ENCODE results near the gene PNPLA2. TPM values are rescaled to one million over a fixed set of nuclear protein-coding genes. Genes with fewer than 3 reads are reported as not detected.

PNPLA2 gene
- total RNA-seq, 1 experiment from 2014 or later = 93.6 TPM

DNA sequence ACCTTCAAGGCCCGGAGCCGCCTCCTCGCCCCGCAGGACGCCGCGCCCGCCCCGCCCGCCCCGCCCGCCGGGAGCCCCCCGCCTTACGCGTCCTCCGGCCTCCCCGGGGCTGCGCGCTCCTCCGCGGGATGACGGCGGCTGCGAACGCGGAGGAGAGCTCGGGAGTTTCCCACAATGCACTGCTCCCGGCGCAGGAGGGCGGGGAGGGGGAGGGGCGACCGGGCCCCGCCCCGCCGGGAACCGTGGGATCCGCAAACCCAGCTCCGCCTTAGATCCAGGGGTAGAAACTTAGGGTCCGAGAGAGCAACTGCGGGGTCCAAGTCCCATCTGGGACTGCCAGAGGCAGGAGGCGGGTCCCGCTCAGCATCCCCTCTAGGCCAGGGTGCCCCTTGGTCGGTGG lies 28.8 kb upstream of the PNPLA2 start, which contains the start of gene CEND1:
TSS of gene CEND1 (minus strand) at position 148 of the 400 bp plus-strand sequence. CDS start 1,514 bp downstream, outside the sequence.
- TF ChIP-seq CTCF (IDR thresholded peaks at IDR 0.05; ENCODE audit: insufficient read depth in 1 of 2, low read depth in 1 of 2, low read length in 1 of 2, severe bottlenecking in 1 of 2, unreplicated experiment in 1 of 2) = no peak
- Mint-ChIP-seq H3K4me1 (ENCODE audit: low read depth, unreplicated experiment) (no peaks in the 10 kb centered on the region), H3K4me3 (ENCODE audit: unreplicated experiment) (no peak within 1 kb of the TSS), H3K9me3 (ENCODE audit: unreplicated experiment) (no peaks in the 10 kb centered on the region), H3K36me3 (ENCODE audit: insufficient read depth, unreplicated experiment) (peaks cover 19% of the 10 kb centered on the region), H3K27me3 (ENCODE audit: insufficient read depth, unreplicated experiment) (no peaks in the 10 kb centered on the region), H3K27ac (ENCODE audit: unreplicated experiment) (no peak within 1 kb of the TSS)
- Histone ChIP-seq H3K4me1 (no peaks in the 10 kb centered on the region), H3K4me3 (ENCODE audit: low read depth, low read length) (no peak within 1 kb of the TSS), H3K9me3 (no peaks in the 10 kb centered on the region), H3K27me3 (replicated peaks; ENCODE audit: control insufficient read depth, insufficient read depth, low read length) (no peaks in the 10 kb centered on the region), H3K36me3 (ENCODE audit: control insufficient read depth, insufficient read depth, low read length) (no peaks in the 10 kb centered on the region)
- POLR2A ChIA-PET = interaction anchor here (0.6 kb wide), 1 partner anchor 214 kb away, joined by 6 read pairs; the partner anchor contains the start of gene PHRF1
- no peak for DNase-seq
- CTCF ChIA-PET = no interaction called here
- no TSS peak for BruUV-seq (replicated peaks)
- intact Hi-C loops (cut with micrococcal nuclease; ENCODE audit: unreplicated experiment) = no loop called here

DNA sequence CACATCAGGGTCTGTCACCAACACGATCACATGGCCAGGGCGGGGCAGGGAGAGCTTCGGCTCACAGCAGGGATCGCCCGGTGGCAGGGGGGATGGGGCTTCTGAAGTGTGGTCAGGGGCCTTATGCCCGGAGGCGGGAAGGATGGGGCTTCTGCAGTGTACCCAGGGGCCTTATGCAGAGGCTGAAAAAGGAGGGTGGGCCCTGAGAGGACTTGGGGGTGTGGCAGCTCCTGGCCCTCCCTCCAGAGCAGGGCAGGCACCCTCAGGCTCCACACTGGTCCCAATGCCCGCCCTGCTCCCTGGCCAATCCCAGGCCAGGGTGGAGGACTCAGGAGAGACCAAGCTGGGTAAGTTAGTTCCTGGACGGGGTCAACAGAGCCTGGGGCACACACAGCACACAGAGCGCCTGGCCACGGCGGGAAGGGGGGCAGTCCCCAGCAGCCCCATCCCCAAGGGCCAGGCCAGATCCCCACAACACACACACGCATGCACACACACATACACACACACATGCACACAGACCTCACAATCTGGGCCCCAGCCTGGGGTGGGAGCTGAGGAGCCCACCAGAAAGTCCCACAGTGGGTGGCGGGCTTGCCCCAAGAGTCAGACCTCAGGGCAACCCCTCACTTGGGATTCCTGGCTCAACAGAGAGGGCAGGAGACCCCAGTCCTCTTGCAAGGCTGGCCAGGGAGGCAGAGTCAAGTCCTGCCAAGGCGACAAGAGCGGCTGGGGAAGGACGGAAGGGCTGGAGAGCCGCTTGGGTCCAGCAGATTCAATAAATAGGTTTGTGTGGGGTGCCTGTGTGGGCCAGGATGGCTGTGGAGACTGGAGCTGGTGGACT lies 27.8 kb upstream of the PNPLA2 start:
- H3K4me1 Mint-ChIP-seq (ENCODE audit: low read depth, unreplicated experiment) = no peaks in the 10 kb centered on the region
- POLR2A ChIA-PET = no interaction called here
- intact Hi-C loops (cut with micrococcal nuclease; ENCODE audit: unreplicated experiment) = no loop called here
- no peaks in the 10 kb centered on the region for H3K9me3 Mint-ChIP-seq (ENCODE audit: unreplicated experiment)
- BruUV-seq (replicated peaks) = no TSS peak
- H3K36me3 ChIP-seq (ENCODE audit: control insufficient read depth, insufficient read depth, low read length) = no peaks in the 10 kb centered on the region
- no peaks in the 10 kb centered on the region for H3K27me3 Mint-ChIP-seq (ENCODE audit: insufficient read depth, unreplicated experiment)
- H3K27me3 ChIP-seq (replicated peaks; ENCODE audit: control insufficient read depth, insufficient read depth, low read length) = no peaks in the 10 kb centered on the region
- TF ChIP-seq CTCF (IDR thresholded peaks at IDR 0.05; ENCODE audit: insufficient read depth in 1 of 2, low read depth in 1 of 2, low read length in 1 of 2, severe bottlenecking in 1 of 2, unreplicated experiment in 1 of 2) = no peak
- CTCF ChIA-PET = no interaction called here
- no peak overlapping the region for H3K4me3 Mint-ChIP-seq (ENCODE audit: unreplicated experiment)
- no peaks in the 10 kb centered on the region for H3K9me3 ChIP-seq
- peaks cover 17% of the 10 kb centered on the region for H3K36me3 Mint-ChIP-seq (ENCODE audit: insufficient read depth, unreplicated experiment)
- H3K4me3 ChIP-seq (ENCODE audit: low read depth, low read length) = no peak overlapping the region
- DNase-seq = no peak
- H3K27ac Mint-ChIP-seq (ENCODE audit: unreplicated experiment) = no peak overlapping the region
- no peaks in the 10 kb centered on the region for H3K4me1 ChIP-seq

DNA sequence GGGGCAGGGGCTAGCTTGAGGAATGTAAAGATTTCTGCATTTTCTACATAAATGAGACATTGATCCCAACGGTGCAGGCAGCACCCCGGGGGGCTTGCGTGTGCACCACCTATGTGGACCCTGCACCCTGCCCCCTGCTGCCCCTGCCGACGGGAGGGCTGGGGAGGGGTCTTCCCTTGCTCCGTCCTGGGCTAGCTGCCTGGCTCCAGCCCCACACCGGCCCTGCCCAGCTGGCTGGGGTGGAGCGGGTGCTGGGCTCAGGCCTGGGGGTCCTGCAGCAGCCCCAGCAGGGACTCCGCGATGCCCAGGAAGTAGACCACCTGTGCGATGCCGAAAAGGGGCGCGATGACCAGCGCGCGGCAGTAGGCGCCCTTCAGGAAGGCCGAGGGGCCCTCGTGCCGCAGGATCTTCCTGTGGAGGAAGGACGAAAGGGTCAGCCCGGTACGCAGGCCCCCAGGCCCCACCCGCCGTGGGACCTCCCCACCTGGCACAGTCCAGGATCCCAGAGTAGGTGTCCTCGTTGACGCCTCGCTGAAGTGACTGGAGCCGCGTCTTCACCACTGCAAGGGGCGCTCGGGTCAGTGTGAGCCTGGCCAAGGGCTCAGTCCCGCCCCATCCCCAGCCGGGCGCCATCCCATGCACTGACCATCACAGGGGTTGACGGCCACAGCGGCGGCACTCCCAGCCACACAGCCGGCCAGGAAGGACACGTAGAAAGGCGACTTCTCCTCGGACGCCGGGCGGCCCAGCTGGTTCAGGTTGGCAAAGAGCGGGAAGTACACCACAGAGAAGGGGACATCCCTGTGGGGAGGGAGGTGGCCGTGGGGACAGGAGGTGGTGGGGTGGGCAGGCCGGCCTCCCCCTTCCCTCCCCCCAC lies 26.8 kb upstream of the PNPLA2 start:
- no peaks in the 10 kb centered on the region for H3K9me3 Mint-ChIP-seq (ENCODE audit: unreplicated experiment)
- CTCF ChIA-PET = no interaction called here
- H3K27me3 Mint-ChIP-seq (ENCODE audit: insufficient read depth, unreplicated experiment) = no peaks in the 10 kb centered on the region

More for the DNA sequence above, 26.8 kb upstream of the PNPLA2 start:
- Histone ChIP-seq H3K4me1 (peaks cover 6% of the 10 kb centered on the region), H3K4me3 (ENCODE audit: low read depth, low read length) (no peak overlapping the region), H3K9me3 (no peaks in the 10 kb centered on the region), H3K36me3 (ENCODE audit: control insufficient read depth, insufficient read depth, low read length) (no peaks in the 10 kb centered on the region), H3K27me3 (replicated peaks; ENCODE audit: control insufficient read depth, insufficient read depth, low read length) (no peaks in the 10 kb centered on the region)
- intact Hi-C loops (cut with micrococcal nuclease; ENCODE audit: unreplicated experiment) = no loop called here
- no peak for TF ChIP-seq CTCF (IDR thresholded peaks at IDR 0.05; ENCODE audit: insufficient read depth in 1 of 2, low read depth in 1 of 2, low read length in 1 of 2, severe bottlenecking in 1 of 2, unreplicated experiment in 1 of 2)
- DNase-seq = no peak
- H3K27ac Mint-ChIP-seq (ENCODE audit: unreplicated experiment) = no peak overlapping the region
- POLR2A ChIA-PET = no interaction called here
- BruUV-seq (replicated peaks) = TSS peak; percentile 29
- no peak overlapping the region for H3K4me3 Mint-ChIP-seq (ENCODE audit: unreplicated experiment)
- no peaks in the 10 kb centered on the region for H3K4me1 Mint-ChIP-seq (ENCODE audit: low read depth, unreplicated experiment)
- peaks cover 13% of the 10 kb centered on the region for H3K36me3 Mint-ChIP-seq (ENCODE audit: insufficient read depth, unreplicated experiment)
